Lower leg skin (tissue), 3 donors: ENCODE results near the gene TMEM272.

Experiments used
- CTCF ChIP-seq, 3 donors: fragments of 450-650 bp; IDR thresholded peaks; one replicate each; pipeline ENCODE4 v1.5.1; 2016; ENCODE audit warnings: antibody characterized with exemption in 3 of 3, mild to moderate bottlenecking in 3 of 3, moderate library complexity in 2 of 3
- POLR2A ChIP-seq, 2 donors: fragments of 450-650 bp; IDR thresholded peaks; one replicate each; pipeline ENCODE4 v1.6.1; 2016 to 2017; ENCODE audit warnings: antibody characterized with exemption in 2 of 2, mild to moderate bottlenecking in 1 of 2, moderate library complexity in 1 of 2

GRCh38 chr13:51839711-51840540 is 5.1 kb downstream of the TMEM272 start:
- no peak for TF ChIP-seq POLR2A (IDR thresholded peaks at IDR 0.05)
- no peak for TF ChIP-seq CTCF (IDR thresholded peaks at IDR 0.05)
